HG03103 (cell line): Measurements from ENCODE around the gene TRIB2.
"Not testable (repeated sequence)": the region's sequence is repeated elsewhere in the genome, so short reads cannot be mapped to it uniquely, and the experiment has no call there.

ENCODE experiments used
- ATAC-seq: cut with Tn5 transposase; IDR thresholded peaks from one replicate; pipeline ENCODE4 v1.9.1; 2021; ENCODE audit warnings: low read depth; ENCODE audit not compliant: unreplicated experiment

TRIB2 gene

DNA sequence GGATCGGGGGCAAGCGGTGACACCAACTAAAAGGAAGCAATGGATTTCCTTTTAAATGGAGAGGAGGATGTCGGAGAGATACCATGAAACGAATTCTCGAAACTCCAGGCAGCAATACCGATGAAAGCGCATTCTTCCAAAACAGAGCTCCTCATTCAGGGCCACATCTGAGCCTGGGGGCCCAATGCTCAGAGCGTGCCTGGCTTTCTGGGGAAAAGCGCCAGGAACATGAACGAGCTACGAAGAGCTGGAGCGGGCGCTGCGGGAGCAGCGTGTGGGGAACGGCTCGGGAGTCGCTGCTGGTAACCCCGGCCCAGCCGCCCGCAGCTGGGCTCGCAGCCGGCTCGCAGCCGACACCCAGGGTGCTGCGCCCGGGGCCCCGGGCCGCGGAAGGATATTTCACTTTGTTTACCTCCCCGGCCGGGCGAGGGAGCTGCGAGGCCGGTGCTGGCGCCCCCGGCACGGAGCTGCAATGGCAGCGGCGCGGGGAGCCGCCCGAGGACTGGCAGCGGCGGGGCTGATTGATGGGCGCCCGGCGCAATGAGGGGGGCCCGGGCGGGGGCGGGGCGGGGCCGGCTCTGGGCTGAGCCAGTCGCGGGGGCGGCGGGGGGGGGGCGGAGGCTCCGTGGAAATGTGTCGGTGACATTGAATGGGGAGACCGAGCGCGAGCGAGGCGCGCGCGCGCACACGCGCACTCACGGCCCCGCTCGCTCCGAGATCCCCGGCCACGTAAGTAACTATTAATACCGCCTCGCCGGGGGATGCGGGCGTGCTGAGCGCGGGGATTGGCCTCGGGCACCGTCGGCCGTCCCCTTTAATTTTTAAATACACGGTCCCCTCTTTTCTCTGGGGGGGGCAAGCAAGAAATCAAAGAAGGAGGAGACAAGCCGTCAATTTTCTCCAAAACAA is at the start of gene TRIB2:
Gene TRIB2, plus strand, starts transcription at position 655 of the 909 bp plus-strand sequence. CDS start 1,372 bp downstream, outside the sequence.
- peak; percentile 72 for ATAC-seq

DNA sequence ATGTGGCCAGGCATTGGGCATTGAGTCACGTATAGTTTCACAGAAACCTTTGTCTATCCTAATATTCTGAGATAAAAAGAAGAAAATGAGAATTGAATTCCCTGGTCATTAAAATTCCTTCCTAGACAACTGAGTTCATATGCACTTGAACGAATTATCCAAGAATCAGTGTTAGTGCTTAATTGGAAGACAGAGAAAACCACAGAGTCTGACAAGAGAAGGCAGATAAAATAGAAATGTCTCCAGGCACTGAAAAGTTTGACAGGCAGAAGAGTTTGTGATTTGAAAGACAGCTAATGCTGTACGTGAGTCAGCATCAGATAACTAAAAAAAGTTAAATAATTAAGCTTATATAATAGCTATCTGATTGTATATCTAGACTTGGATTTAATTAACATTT is 47.7 kb upstream of the TRIB2 start:
- ATAC-seq, result no peak

DNA sequence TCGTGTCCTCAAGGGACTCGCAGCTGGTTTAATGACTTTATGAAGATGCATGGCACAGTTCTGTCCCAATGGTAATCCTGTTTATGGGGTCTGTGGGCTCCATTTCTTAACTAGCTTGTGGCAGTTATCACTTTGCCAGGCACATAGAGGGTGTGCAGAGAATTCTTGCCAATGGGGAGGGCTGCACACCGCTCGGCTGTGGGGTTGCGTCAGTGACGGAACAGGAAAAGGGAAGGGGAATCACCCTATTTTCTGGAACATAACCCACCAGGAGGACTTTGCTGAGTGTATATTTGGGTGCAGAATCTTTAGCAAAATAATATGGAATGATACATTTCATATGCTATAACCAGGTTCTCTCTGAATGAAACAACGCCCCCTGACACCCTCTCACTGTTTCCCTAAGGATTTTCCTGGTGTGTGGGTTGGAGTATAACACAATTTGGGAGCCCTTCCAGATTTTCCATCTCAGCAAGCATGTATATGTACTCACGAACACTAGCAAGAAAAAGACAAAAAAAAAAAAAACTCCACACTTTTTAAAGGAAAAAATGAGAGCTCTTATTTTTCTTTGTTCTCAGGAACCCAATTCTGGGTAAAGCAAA is 43.9 kb upstream of the TRIB2 start:
- ATAC-seq, result no peak

DNA sequence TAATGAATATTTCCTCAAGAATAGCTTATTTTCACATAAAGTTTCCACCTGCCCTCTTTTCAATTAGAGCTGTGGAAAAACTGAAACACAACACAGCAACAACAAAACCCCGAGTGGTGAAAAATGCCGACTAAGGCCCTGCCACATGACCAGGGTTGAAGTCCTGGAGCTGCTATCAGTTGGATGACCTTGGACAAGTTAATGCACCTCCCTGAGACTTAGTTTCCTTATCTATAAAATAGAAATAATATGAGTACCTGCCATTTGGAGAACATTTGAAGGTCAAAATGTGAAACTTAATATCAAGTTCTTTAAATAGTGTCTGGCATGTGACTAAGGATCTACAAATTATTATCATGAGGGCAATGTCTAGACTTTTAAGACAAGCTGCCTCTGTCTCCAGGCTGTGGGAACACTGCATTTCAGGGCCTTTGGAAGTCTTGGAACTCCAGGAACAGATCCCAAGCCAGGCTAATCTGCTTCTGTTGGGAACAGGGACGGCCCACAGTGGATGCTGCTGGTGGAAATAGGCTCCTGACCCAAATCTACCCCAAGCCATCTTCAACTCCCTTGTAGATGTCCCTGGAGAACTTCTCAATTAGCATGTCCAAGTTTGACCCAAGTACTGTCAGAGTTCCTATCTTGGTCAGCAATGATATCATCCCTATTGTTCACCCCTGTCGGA is 42.0 kb upstream of the TRIB2 start:
- no peak for ATAC-seq

DNA sequence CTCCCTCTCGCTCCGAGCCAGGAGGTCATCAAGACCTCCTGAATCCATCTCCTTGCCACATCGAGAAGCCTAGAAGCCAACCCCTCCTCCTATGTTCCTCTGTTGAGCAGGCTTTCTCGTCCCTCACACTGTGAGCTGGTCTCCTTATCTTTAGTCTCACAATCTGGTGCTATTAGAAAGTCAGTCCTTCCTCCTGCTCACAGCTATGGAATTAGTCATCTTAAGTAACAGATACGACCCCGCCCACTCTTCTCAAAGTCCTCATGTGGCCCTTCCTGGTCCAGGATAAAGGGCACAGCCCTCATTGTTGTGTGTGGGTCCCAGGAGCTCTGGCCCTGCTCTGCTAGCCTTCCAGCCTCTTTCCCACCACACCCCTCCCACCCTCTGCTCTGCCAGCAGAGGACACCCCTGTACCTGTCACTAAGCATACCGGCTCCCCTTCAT is 41.4 kb upstream of the TRIB2 start:
- no peak for ATAC-seq

DNA sequence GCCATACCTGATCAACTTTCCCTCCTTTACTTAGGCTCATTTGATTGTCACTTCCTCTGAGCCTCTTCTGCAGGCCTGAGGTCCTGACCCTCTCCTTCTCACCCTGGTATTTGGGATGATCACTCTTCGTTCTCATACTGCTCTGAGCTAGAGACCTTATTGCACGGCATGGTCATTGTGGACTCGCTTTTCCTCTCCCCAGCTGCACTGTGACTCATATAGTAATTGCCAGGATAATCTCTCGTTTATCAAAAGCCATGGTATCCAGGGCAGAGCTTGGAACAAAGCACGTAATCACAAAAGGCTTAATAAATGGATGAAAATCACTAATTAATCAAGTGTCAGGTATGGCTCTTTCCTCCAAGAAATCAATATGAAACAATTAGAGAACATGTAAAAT is 40.9 kb upstream of the TRIB2 start:
- no peak for ATAC-seq

DNA sequence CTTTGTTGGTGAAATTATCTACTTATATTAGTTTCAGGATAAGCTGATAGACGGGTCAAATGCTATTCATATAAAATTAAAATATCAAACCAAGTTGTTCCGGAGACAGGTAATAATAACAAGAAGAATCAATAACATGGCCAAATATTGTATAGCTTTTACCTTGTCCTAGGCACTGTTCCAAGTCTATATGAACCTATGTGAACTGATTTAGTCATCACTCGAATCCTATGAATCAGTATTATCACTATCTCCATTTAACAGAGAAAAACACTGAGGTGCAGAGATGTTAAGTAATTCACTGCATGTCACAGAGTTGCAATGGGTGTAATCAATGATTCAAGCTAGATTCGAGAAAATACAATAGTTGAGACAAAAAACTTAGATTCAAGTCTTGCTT is 40.0 kb upstream of the TRIB2 start:
- no peak for ATAC-seq

DNA sequence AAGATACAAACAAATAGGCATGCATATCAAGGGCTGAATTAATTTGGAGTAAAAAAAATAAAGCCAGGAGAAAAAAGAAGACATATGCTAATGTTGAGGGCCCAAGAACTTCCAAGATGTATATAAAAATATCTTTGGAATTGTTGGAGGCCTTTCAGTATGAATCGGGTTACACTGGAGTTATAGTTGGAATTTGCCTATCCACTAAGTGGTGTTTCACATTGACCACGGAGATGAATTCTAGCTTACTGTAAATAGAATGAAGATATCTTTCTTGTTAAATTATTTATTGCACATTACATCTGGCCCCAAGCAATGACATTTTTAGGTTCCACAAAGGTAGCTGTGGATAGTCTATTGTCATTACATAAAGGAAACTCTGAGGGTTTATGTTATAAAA is 38.5 kb upstream of the TRIB2 start:
- ATAC-seq, result no peak

DNA sequence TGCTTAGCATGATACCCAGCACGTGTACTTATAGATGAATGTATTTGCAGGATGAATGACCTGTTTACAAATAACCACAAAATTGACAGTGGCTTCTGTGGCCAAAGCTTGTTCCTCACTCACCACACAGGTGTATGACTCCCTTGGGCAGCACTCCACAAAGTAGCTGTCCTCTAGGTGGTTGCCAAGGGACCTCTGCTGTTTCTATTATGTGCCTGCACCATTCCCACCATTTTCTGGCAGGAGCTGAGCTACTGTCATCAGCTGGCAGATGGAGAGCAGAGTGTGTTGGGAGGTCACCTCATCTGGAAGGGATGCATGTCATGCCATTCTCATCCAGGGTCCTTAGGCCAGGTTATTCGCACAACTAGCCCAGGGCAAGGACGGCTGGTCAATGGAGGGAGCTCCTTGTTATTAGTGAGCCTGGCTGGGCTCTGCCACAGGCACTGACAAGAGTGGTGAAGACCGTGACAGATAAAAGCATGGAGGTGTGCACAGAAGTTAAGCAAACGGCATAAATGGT is 37.1 kb upstream of the TRIB2 start:
- no peak for ATAC-seq

DNA sequence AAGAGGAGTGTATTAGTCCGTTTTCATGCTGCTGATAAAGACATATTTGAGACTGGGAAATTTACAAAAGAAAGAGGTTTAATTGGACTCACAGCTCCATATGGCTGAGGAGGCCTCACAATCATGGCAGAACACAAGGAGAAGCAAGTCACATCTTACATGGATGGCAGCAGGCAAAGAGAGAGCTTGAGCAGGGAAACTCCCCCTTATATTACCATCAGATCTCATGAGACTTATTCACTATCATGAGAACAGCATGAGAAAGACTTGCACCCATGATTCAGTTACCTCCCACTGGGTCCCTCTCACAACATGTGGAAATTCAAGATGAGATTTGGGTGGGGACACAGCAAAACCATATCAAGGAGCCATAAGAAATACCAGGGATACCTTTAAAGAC is 36.6 kb upstream of the TRIB2 start:
- ATAC-seq, result not testable (repeated sequence)

DNA sequence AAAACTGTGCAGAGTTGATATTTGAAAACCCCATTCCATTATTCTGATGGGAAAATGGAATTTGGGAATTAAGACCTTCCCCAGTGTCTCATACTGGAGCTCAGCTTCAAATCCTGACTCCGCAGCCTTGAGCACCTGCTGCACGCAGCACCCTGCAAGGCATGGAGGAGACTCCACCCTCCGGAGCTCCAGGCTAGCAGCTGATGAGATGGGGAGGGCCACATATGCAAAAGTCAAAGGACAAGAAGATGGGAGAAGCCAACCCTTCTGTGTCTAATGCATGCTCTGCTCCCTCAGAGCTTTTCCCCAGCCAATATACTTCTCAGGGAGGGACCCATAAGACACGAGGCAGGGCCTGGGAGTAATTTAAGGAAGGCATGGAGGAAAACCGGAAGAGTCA is 34.7 kb upstream of the TRIB2 start:
- ATAC-seq, result no peak

DNA sequence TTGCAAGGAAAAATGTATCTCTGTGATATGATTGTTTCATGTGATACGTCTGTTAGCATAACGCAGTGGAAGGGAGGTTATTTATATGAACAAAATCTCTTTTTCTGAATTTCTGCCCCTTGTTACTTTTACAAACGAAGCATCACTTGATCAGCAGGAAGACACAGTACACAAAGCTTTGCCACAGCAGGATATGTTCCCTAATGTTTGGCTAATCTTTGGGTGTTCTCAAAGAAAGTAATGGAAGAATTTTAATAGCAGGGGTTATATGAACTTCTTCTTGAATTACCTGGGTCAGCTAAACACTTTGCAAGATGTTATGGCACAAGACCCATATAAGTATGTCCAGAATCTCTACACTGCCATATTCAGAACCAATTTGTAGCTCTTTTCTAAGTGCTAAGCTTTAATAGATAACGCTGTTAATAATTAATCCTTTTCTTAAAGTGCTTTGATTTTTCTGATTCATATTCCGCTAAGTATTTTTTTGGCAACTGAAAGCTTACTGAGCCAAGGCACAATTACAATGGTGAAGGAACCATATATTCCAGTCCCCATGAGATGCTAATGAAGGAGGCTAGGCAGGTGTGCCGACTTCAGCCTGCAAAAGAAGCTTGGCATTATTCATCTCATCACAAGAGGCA is 33.2 kb upstream of the TRIB2 start:
- ATAC-seq, result no peak

DNA sequence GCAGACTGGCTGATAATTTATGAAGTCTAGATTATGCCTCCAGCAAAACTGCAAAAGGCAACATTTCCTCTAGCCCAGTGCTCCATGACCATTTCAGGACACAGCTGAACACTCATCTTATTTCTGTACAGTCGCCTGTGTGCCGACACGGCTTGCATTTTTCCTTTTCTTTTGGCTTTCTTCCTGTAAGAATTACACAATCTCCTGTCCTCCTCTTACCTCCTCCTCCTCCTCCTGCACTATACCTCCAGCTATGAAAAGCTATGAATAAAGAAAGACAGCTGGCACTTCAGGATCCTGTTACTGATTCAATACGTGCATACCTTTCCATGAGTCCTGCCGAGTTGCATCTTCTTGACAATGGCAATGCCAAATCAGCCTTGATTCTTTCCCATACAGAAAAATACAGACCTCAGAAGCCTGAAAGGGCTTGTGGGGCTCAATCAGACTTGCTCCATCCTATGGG is 32.2 kb upstream of the TRIB2 start:
- no peak for ATAC-seq

DNA sequence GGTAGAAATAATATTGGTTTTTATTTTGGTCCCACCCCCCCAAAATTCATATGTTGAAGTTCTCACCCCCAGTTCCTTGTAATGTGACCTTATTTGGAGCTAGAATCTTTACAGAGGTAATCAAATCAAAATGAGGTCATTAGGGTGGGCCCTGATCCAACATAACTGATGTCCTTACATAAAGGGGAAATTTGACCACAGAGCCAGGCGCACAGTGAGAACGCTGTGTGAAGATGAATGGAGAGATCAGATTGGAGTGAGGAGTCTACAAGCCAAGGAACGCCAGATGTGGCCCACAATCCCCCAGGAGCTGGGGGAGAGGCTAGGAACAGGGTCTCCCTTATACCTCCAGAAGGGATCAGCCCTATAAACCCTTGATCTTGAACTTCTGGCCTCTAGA is 31.6 kb upstream of the TRIB2 start:
- ATAC-seq, result no peak

DNA sequence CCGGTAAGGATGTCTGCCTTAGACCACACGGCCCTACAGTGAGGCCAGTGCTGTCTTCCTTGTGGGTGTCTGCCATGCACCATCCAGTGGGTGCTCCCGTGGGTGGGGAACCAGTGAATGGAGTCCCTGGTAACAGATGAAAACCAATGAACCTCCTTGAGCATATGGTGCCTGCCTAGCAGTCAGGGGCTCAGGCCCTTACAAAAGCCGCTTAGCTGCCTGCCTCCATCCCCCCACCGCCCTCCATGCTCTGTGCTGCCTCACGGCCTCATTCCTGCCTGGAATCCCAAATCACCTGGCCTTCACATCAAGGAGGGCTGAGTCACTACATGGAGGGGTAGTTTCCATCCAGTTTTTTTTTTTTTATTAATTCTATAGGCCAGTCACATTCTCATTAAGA is 30.8 kb upstream of the TRIB2 start:
- no peak for ATAC-seq

DNA sequence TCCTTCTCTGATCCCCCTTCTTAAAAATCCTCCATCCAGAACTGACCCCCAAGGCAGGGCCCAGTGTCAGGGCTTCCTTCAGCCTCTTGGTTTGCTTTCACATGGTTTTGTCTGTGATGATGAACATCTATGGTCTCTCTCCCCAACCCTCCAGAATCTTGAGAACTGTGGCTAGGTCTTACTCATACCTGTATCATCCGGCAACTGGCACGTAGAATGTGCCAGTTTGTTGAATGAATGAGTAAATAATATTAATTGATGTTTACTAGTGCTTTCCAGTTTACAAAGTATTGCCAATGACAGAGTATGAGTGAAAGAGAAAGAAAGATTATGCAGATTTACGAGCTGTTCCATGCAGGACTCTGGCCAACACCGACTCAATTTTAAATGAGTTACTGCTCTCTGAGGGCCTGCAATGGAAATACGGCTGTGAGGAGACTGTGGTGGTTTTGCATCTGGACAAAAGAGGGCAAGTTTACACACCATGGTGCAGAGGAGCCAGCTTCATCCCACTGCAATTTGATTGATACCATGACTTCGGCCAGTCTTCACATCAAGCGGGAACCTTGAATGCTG is 29.9 kb upstream of the TRIB2 start:
- ATAC-seq, result no peak

DNA sequence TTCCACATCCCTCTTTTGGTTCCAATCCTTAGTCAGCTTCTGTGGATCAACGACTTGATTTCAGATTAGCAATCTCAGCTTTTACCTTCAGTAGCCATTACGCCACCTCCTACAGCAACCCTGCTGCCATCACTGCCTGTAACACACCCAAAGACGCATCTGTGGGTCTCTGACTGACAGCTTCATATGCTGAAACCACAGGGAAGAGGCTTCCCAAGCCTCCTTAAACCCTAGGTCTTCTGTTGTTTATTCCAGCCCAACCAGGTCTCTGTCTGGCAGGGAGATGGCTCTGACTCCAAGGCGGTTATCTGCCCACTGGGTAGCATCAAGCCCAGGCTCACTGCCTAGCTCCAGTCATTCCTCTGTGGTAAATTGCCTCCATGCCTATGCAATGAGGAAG is 28.6 kb upstream of the TRIB2 start:
- ATAC-seq, result no peak

DNA sequence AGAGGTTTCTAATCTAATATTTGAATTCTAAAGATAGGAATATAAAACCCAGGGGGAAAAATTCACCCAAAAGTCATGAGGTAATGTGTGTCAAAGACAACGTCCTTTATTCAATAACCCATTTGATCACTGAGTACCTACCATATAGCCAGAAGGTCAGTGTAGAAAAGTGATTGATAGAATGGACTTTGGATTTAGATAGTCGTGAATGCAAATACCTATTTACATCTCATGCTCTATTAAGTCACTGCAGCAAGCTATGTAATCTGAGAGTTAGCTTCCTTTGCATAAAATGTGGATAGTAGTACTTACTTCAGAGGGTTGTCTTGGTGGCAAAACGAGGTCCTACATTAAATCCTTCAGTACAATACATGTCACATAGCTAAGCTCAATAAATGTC is 27.8 kb upstream of the TRIB2 start:
- ATAC-seq, result no peak

DNA sequence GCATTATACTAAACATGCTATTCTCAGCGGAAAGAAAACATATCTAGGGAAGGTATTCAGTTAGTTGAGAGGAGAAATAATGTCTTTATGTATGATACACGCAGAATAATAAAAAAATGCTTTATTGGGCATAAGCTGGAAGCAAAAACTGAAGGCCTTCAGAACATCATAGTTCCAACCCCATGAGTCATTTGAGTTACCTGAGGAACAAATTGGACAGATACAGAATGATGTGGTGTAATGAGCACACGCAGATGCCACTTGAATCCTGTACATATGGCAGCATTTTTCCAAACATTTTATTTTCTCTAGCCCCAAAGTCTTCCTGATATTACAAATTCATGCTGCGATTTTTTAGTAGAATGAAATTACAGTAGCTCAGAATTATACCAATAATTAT is 23.2 kb upstream of the TRIB2 start:
- no peak for ATAC-seq
